Right lobe of liver (tissue), 6 donors: Measurements from ENCODE around the gene HOMER3. TPM values are rescaled to one million over a fixed set of nuclear protein-coding genes. Genes with fewer than 3 reads are reported as not detected.
"Not testable (repeated sequence)": the region's sequence is repeated elsewhere in the genome, so short reads cannot be mapped to it uniquely, and the experiment has no call there.

ENCODE experiments used
- ATAC-seq, 4 donors: fragments of 200-7000 bp; cut with Tn5 transposase; one replicate each; pipeline ENCODE4 v1.9.1; 2020; ENCODE audit warnings: mild to moderate bottlenecking in 4 of 4, moderate library complexity in 4 of 4
- DNase-seq, 3 donors: peaks; one replicate each; pipeline ENCODE4 v3.0.0-alpha.2; 2020
- H3K27ac ChIP-seq, 3 donors: fragments of 200-600 bp; one replicate each; pipeline ENCODE4 v1.8.0; 2022
- H3K27me3 ChIP-seq, 2 donors: fragments of 200-600 bp; one replicate each; pipeline ENCODE4 v1.8.0; 2022
- H3K36me3 ChIP-seq, 4 donors: fragments of 200-600 bp; sonication (generic) in 1 of 4; one replicate each; pipeline versions ENCODE4 v1.5.1 to v1.8.0; 2017 to 2022; ENCODE audit warnings: control low read depth in 1 of 4
- H3K4me1 ChIP-seq, 4 donors: fragments of 200-600 bp; sonication (generic) in 1 of 4; one replicate each; pipeline versions ENCODE4 v1.5.1 to v1.8.0; 2017 to 2022; ENCODE audit warnings: control low read depth in 1 of 4
- H3K4me3 ChIP-seq, 3 donors: fragments of 200-600 bp; one replicate each; pipeline ENCODE4 v1.8.0; 2022
- H3K9me3 ChIP-seq, 4 donors: fragments of 200-600 bp; sonication (generic) in 1 of 4; one replicate each; pipeline versions ENCODE4 v1.5.1 to v1.8.0; 2017 to 2022; ENCODE audit warnings: control low read depth in 1 of 4
- POLR2A ChIP-seq: fragments of 450-650 bp; IDR thresholded peaks from one replicate; pipeline ENCODE4 v1.6.1; 2017; ENCODE audit warnings: antibody characterized with exemption, mild to moderate bottlenecking
- WGBS: methylation state at CpG from one replicate; pipeline ENCODE4 v1.1.6; 2018; ENCODE audit warnings: low coverage, low lambda C conversion rate; ENCODE audit not compliant: insufficient coverage; ENCODE audit errors: missing lambda C conversion rate; 5-methylcytosine and 5-hydroxymethylcytosine counted together
- intact Hi-C, 2 donors: fragments of 100-400 bp; cut with DNase I; formaldehyde crosslinking; loops; one replicate each; pipeline versions ENCODE4 v1.11.2 to v1.14.1; 2022
- total RNA-seq, 6 experiments: library from RNA; depleted of rRNA in 2 of 6; stranded (reverse); fragments of >200 nt in 2 of 6; fragmentation: NEBNext Ultra II Directional in 3 of 6; extraction: Animal tissue kit (Norgen Biotek cat#: 25700) in 3 of 6; gene quantifications; one replicate each; pipeline versions ENCODE4 v1.1.0 to v1.2.4, GENCODE V29; 2016 to 2023
- TF ChIP-seq, protein P1 (sequence below), 4 donors: fragments of 200-600 bp in 3 of 4; fragments of 450-650 bp in 1 of 4; IDR thresholded peaks; one replicate each; pipeline versions ENCODE4 v1.5.1 to v1.8.0; 2016 to 2022; ENCODE audit warnings: antibody characterized with exemption in 4 of 4, mild to moderate bottlenecking in 2 of 4
- donor health status: DM: no; HTN: yes; CAD: no.
- donor health status: DM: no; HTN: no; CAD: no.
- donor health status: DM: no; HTN: no; CAD: no.
- donor health status: DM: no; HTN: yes; CAD: no.
- donor health status: DM: no; HTN: yes; CAD: no.

HOMER3 gene
- total RNA-seq, 6 experiments from 2014 or later = 2.3 to 4.7 (median 3.2) TPM

DNA sequence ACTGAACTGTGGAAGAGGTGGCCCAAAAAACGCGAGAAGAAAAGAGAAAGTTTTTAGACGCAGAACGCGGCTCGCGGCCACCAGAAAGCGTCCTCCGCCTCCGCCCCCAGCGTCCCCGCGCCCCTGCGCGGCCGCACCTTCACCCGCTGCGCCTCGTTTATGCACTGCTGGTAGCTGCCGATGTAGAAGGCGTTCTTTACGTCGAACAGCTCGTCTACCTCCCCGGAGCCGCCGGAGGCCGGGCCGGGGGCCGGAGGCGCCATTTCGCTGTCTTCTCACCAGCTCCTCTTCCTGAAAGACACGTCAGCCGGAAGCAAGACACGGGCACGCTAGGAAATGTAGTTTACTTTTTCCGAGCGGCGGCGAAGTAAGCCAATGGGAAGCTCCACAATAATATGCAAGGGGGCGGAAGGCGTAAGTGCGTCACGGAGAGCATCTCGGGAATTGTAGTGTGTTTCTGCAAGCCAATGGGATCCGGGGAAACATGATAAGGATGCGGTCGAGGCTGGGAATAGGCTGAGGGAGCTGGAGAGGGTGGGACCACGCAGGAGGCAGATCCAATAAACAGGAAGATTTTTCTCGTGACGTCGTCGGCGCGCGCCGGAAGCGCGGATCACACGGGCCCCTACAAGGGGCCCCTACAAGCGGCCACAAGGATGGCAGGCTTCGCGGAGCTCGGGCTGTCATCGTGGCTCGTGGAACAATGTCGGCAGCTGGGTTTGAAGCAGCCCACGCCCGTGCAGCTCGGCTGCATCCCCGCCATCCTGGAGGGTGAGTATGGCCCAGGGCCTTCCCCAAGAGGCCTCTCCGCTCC is 21.7 kb downstream of the HOMER3 start, which contains the start of the genes COPE and DDX49:
Gene COPE (minus strand): TSS at position 302 of the 814 bp plus-strand sequence. CDS start 39 bp downstream, at position 263.
Gene DDX49 (plus strand): TSS at position 630 of the 814 bp plus-strand sequence. CDS start 27 bp downstream, at position 657.
- intact Hi-C loops = no loop called here
- H3K36me3 ChIP-seq = peaks cover 0 to 33% (median 8%) of the 10 kb centered on the region in 4 donors
- H3K4me3 ChIP-seq = peak within 1 kb of the TSS; percentile 97 to 98 (median 98)
- no peaks in the 10 kb centered on the region for H3K27me3 ChIP-seq
- peak; percentile 98 to 99 (median 98) for ATAC-seq
- H3K27ac ChIP-seq = peak within 1 kb of the TSS; percentile 61 to 78 (median 78)
- H3K4me1 ChIP-seq = peaks cover 0 to 25% (median 4%) of the 10 kb centered on the region in 4 donors
- H3K9me3 ChIP-seq = no peaks in the 10 kb centered on the region
- 0% methylated on average over 34 of the region's 72 CpGs for WGBS
- TF ChIP-seq POLR2A = peak; percentile 84
- TF ChIP-seq, protein P1, sequence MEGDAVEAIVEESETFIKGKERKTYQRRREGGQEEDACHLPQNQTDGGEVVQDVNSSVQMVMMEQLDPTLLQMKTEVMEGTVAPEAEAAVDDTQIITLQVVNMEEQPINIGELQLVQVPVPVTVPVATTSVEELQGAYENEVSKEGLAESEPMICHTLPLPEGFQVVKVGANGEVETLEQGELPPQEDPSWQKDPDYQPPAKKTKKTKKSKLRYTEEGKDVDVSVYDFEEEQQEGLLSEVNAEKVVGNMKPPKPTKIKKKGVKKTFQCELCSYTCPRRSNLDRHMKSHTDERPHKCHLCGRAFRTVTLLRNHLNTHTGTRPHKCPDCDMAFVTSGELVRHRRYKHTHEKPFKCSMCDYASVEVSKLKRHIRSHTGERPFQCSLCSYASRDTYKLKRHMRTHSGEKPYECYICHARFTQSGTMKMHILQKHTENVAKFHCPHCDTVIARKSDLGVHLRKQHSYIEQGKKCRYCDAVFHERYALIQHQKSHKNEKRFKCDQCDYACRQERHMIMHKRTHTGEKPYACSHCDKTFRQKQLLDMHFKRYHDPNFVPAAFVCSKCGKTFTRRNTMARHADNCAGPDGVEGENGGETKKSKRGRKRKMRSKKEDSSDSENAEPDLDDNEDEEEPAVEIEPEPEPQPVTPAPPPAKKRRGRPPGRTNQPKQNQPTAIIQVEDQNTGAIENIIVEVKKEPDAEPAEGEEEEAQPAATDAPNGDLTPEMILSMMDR (IDR thresholded peaks at IDR 0.05) = no peak
- peak; percentile 94 to 98 (median 97) for DNase-seq

DNA sequence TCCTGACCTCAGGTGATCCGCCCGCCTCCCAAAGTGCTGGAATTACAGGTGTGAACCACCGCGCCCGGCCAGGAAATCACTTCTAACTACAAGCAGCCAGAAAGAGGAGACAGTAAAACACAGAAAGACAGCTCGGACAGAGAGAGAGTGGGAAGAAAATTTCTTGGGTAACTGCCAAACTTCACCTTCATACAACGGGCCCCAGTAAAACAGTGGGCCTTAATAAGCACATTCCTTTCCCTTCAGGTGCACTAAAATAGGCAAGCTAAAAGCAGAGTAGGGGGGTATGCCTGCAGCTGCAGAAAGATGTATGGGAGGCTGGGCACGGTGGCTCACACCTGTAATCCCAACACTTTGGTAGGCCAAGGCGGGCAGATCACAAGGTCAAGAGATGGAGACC is 23.4 kb downstream of the HOMER3 start:
- DNase-seq, H3K9me3 ChIP-seq, H3K27ac ChIP-seq, intact Hi-C loops, ATAC-seq, H3K4me3 ChIP-seq, H3K27me3 ChIP-seq: not testable (repeated sequence)
- Histone ChIP-seq H3K4me1 (peaks cover 0 to 25% (median 4%) of the 10 kb centered on the region in 4 donors), H3K36me3 (peaks cover 0 to 16% (median 4%) of the 10 kb centered on the region in 4 donors)
- 82% methylated on average over 8 of the region's 9 CpGs for WGBS

DNA sequence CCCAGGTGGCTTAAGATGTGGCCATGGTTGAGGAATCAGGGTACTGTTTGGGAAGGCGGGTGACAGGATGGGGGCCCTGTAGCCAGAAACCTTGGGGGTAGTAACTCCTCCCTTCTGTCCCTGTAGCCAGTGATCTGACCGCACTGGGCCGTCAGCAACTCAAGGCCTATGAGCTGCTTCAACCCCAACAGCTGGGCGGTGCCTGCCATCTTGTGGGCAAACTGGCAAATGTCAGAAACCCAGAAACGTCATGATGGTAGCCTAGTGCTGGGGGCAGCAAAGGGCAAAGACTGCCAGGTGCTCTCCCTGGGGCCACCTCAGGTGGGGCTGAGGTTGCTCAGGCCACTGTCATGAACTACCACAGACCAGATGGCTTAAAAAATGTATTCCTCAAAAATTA is 25.4 kb downstream of the HOMER3 start:
- peaks cover 0 to 4% (median 0%) of the 10 kb centered on the region in 4 donors for H3K36me3 ChIP-seq
- H3K27ac ChIP-seq = no peak overlapping the region
- TF ChIP-seq POLR2A = no peak
- TF ChIP-seq, protein P1 (IDR thresholded peaks at IDR 0.05) = peak in 3 of 4 donors; percentile 17 to 39 (median 18)
- intact Hi-C loops = no loop called here
- peaks cover 0 to 24% (median 3%) of the 10 kb centered on the region in 4 donors for H3K4me1 ChIP-seq
- ATAC-seq = no peak
- H3K27me3 ChIP-seq = no peaks in the 10 kb centered on the region
- DNase-seq = peak in 1 of 3 donors; percentile 21
- WGBS = no CpG with 5 or more reads among the region's 5 CpGs
- H3K4me3 ChIP-seq = no peak overlapping the region
- no peaks in the 10 kb centered on the region for H3K9me3 ChIP-seq

DNA sequence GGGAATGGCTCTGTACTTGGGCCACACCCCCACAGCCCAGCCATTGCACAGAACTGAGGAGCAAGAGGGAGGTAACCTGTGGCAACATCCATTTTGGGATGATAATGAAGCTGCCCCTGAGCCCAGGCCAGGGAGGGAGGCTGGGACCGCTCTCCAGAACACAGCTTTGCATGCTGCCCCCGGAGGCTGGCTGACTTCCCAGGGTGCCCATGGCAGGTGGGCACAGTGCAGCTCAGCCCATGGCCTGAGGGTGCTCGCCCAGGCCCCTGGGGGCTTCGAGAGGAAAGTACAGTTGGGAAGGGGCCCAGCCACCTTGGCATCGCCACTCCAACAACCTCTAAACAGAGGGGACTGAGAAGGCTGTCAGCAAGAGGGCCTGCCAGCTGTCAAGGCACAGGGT is 27.6 kb downstream of the HOMER3 start:
- no peak for TF ChIP-seq POLR2A
- TF ChIP-seq, protein P1 (IDR thresholded peaks at IDR 0.05) = no peak
- Histone ChIP-seq H3K4me3 (no peak overlapping the region), H3K4me1 (peaks cover 0 to 15% (median 0%) of the 10 kb centered on the region in 4 donors), H3K36me3 (peaks cover 0 to 11% (median 1%) of the 10 kb centered on the region in 4 donors), H3K9me3 (no peaks in the 10 kb centered on the region), H3K27ac (no peak overlapping the region), H3K27me3 (no peaks in the 10 kb centered on the region)
- ATAC-seq = peak in 1 of 4 donors; percentile 15
- no CpG with 5 or more reads among the region's 5 CpGs for WGBS
- no peak for DNase-seq
- intact Hi-C loops = no loop called here

DNA sequence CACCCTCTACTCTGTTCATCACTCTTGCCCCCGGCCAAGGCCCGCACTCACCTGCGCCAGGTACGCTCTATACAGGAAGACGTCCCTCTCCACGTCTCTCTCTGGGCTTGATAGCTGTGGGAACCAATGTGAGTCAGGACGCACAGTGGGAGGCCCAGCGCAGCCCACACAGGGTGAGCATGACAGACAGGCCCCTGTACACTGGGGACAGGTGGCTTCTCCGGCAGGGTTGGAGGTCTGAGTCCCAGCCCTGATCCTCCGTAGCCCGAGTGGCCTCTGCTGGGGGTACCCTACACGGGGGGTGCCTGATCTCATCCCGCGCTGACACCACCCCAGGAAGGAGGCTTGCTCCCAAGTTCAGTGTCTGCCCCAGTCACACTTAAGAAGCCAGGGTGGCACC is 28.1 kb downstream of the HOMER3 start:
- H3K36me3 ChIP-seq = peaks cover 0 to 11% (median 1%) of the 10 kb centered on the region in 4 donors
- H3K27ac ChIP-seq = no peak overlapping the region
- no peaks in the 10 kb centered on the region for H3K27me3 ChIP-seq
- intact Hi-C loops = no loop called here
- H3K4me1 ChIP-seq = peaks cover 0 to 10% (median 0%) of the 10 kb centered on the region in 4 donors
- DNase-seq = no peak
- no peaks in the 10 kb centered on the region for H3K9me3 ChIP-seq
- ATAC-seq = peak in 1 of 4 donors; percentile 14
- TF ChIP-seq, protein P1 (IDR thresholded peaks at IDR 0.05) = no peak
- TF ChIP-seq POLR2A = no peak
- H3K4me3 ChIP-seq = no peak overlapping the region
- WGBS = 98% methylated on average over 6 of the region's 14 CpGs
